CD4-positive, alpha-beta memory T cell (primary cell): ENCODE results near the gene FN3KRP. TPM values are rescaled to one million over a fixed set of nuclear protein-coding genes. Genes with fewer than 3 reads are reported as not detected.
"Not testable (repeated sequence)": the region's sequence is repeated elsewhere in the genome, so short reads cannot be mapped to it uniquely, and the experiment has no call there.

Source experiments
- CTCF ChIA-PET: fragments of 350-600 bp; sonication (Branson Sonifier 250); formaldehyde crosslinking; loops from one replicate; lab custom pipeline; 2021; ENCODE audit warnings: inconsistent platforms; ENCODE audit not compliant: partially characterized antibody; lab: Charles Lee
- POLR2A ChIA-PET: fragments of 350-600 bp; sonication (Branson Sonifier 250); formaldehyde crosslinking; loops from one replicate; lab custom pipeline; 2021; ENCODE audit not compliant: partially characterized antibody; lab: Charles Lee
- DNase-seq, 5 donors: peaks; one replicate each; pipeline versions ENCODE4 v3.0.0 to v3.0.0-alpha.2; 2020 to 2022; ENCODE audit warnings: mixed read lengths in 1 of 5
- H3K27ac ChIP-seq: one replicate; pipeline ENCODE4 v1.7.0; 2013; ENCODE audit warnings: low read depth, low read length
- H3K27me3 ChIP-seq: 2 replicates; pipeline ENCODE4 v1.7.0; 2013; ENCODE audit warnings: mild to moderate bottlenecking, low read length, moderate library complexity; ENCODE audit not compliant: insufficient read depth
- H3K36me3 ChIP-seq: 2 replicates; pipeline ENCODE4 v1.7.0; 2013; ENCODE audit warnings: mild to moderate bottlenecking, low read length, moderate library complexity; ENCODE audit not compliant: insufficient read depth
- H3K4me1 ChIP-seq: 2 replicates; pipeline ENCODE4 v1.7.0; 2013; ENCODE audit warnings: mild to moderate bottlenecking, low read length, moderate library complexity; ENCODE audit not compliant: insufficient read depth
- H3K4me3 ChIP-seq, 2 donors: one replicate each; pipeline ENCODE4 v1.7.0; 2013; ENCODE audit warnings: low read length in 2 of 2, mild to moderate bottlenecking in 1 of 2
- H3K9me3 ChIP-seq, 2 donors: one replicate each; pipeline ENCODE4 v1.7.0; 2013; ENCODE audit warnings: low read length in 2 of 2, control low read depth in 1 of 2; ENCODE audit not compliant: control insufficient read depth in 1 of 2
- H3K27ac Mint-ChIP-seq, 7 donors: one replicate each; pipeline ENCODE4 v1.8.0; 2020 to 2021; ENCODE audit warnings: mixed read lengths in 7 of 7, mild to moderate bottlenecking in 6 of 7, inconsistent platforms in 3 of 7, moderate library complexity in 3 of 7
- H3K27me3 Mint-ChIP-seq, 2 donors: one replicate each; pipeline ENCODE4 v1.8.0; 2020 to 2021; ENCODE audit warnings: mixed read lengths in 2 of 2
- H3K36me3 Mint-ChIP-seq, 2 donors: one replicate each; pipeline ENCODE4 v1.8.0; 2020 to 2021; ENCODE audit warnings: mixed read lengths in 2 of 2, inconsistent platforms in 1 of 2, mild to moderate bottlenecking in 1 of 2
- H3K4me1 Mint-ChIP-seq, 4 donors: one replicate each; pipeline ENCODE4 v1.8.0; 2020 to 2021; ENCODE audit warnings: mixed read lengths in 4 of 4, mild to moderate bottlenecking in 1 of 4
- H3K4me3 Mint-ChIP-seq, 8 donors: one replicate each; pipeline ENCODE4 v1.8.0; 2020 to 2021; ENCODE audit warnings: mixed read lengths in 8 of 8, mild to moderate bottlenecking in 7 of 8, moderate library complexity in 6 of 8, inconsistent platforms in 3 of 8
- H3K9me3 Mint-ChIP-seq, 8 donors: one replicate each; pipeline ENCODE4 v1.8.0; 2020 to 2021; ENCODE audit warnings: mixed read lengths in 8 of 8, mild to moderate bottlenecking in 5 of 8, inconsistent platforms in 3 of 8, moderate library complexity in 1 of 8
- intact Hi-C: fragments of 100-400 bp; cut with micrococcal nuclease; formaldehyde crosslinking; loops from one replicate; pipeline ENCODE4 v1.15.1; 2023
- polyA plus RNA-seq, 2 donors: library from polyadenylated mRNA; unstranded; fragments of 300-500 nt; fragmentation: Illumina TruSeq; gene quantifications; one replicate each; pipeline ENCODE4 v1.2.3, GENCODE V29; 2021
- total RNA-seq, 2 experiments: library from RNA; stranded (reverse); gene quantifications; one replicate each; pipeline ENCODE4 v1.2.3, GENCODE V29; 2021

FN3KRP gene
- total and polyA plus RNA-seq, 4 experiments from 2014 or later, result 24.6 to 65.2 (median 37.1) TPM

DNA sequence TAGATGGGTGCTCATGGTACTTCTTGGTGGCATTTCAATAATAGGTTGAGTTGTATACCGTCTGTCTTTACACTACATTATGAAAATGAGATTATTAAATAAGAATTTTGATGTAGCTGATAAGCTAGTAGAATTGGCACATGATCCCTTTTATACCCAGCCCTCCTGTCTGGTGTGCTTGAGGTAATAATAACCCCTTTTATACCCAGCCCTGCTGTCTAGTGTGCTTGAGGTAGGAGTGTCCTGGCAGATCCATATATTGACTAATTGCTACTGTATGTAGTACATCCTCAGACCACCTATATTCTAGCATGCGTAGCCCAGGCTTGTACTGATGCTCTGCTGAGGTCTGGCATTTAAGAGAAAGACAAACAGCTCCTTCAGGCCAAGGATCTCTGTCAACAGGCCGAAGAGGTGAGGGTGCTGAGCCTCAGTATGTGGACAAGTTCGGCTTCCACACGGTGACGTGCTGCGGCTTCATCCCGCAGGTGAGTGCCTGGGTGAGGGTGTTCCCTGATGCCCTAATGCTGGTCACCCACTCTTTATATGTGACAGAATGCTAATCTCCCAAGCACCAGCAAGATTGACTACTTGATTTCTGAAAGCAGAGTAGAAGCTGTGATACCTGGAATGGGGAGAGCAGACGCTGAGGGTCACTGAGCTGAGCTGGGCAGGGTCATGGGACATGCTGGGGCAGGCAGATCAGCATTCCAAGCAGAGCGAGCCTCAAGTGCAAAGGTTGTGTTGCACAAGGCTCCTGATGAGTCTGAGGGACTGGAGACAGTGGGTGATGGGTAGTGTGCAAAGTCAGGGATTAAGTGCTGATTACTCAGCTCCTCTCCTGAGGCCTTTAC is 24.6 kb downstream of the FN3KRP start:
- H3K27me3 ChIP-seq, result no peaks in the 10 kb centered on the region
- Mint-ChIP-seq H3K4me1 (peaks cover 0 to 2% (median 0%) of the 10 kb centered on the region in 4 donors), H3K9me3 (peaks cover 0 to 16% (median 13%) of the 10 kb centered on the region in 8 donors), H3K4me3 (no peak overlapping the region), H3K36me3 (peaks cover 12 to 28% of the 10 kb centered on the region in 2 donors), H3K27me3 (no peaks in the 10 kb centered on the region), H3K27ac (peak overlapping the region in 1 of 7 donors; percentile 47)
- no peaks in the 10 kb centered on the region for H3K4me1 ChIP-seq
- H3K4me3 ChIP-seq, result no peak overlapping the region
- CTCF ChIA-PET, result no interaction called here
- intact Hi-C loops, result no loop called here
- no peak overlapping the region for H3K27ac ChIP-seq
- no peaks in the 10 kb centered on the region for H3K36me3 ChIP-seq
- H3K9me3 ChIP-seq, result peaks cover 0 to 9% of the 10 kb centered on the region in 2 donors
- DNase-seq, result no peak
- POLR2A ChIA-PET, result no interaction called here

GRCh38 chr17:82743344-82744219 is 27.1 kb downstream of the FN3KRP start:
- Histone ChIP-seq H3K4me1 (no peaks in the 10 kb centered on the region), H3K27ac (no peak overlapping the region), H3K4me3 (no peak overlapping the region), H3K36me3 (no peaks in the 10 kb centered on the region), H3K27me3 (no peaks in the 10 kb centered on the region), H3K9me3 (peaks cover 0 to 10% of the 10 kb centered on the region in 2 donors)
- peaks cover 0 to 21% (median 16%) of the 10 kb centered on the region in 8 donors for H3K9me3 Mint-ChIP-seq
- no peak for DNase-seq
- POLR2A ChIA-PET, result no interaction called here
- no peaks in the 10 kb centered on the region for H3K27me3 Mint-ChIP-seq
- intact Hi-C loops, result no loop called here
- H3K4me1 Mint-ChIP-seq, result no peaks in the 10 kb centered on the region
- H3K4me3 Mint-ChIP-seq, result no peak overlapping the region
- CTCF ChIA-PET, result interaction anchor here (1.3 kb wide), 1 partner anchor 32 kb away, joined by 3 read pairs; no protein-coding TSS in a partner anchor
- no peak overlapping the region for H3K27ac Mint-ChIP-seq
- H3K36me3 Mint-ChIP-seq, result peaks cover 12 to 25% of the 10 kb centered on the region in 2 donors

DNA sequence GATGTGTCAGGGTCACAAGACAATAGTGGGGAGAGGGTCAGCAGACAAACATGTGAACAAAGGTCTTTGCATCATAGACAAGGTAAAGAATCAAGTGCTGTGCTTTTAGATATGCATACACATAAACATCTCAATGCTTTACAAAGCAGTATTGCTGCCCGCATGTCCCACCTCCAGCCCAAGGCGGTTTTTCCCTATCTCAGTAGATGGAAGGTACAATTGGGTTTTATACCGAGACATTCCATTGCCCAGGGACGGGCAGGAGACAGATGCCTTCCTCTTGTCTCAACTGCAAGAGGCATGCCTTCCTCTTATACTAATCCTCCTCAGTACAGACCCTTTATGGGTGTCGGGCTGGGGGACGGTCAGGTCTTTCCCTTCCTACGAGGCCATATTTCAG is 28.2 kb downstream of the FN3KRP start:
- H3K4me3 ChIP-seq, H3K4me1 ChIP-seq, H3K27me3 ChIP-seq, H3K36me3 ChIP-seq, H3K27me3 Mint-ChIP-seq, H3K4me1 Mint-ChIP-seq, DNase-seq, intact Hi-C loops, CTCF ChIA-PET, H3K27ac ChIP-seq, H3K4me3 Mint-ChIP-seq, H3K27ac Mint-ChIP-seq, POLR2A ChIA-PET: not testable (repeated sequence)
- peaks cover 0 to 21% (median 16%) of the 10 kb centered on the region in 8 donors for H3K9me3 Mint-ChIP-seq
- peaks cover 12 to 24% of the 10 kb centered on the region in 2 donors for H3K36me3 Mint-ChIP-seq
- H3K9me3 ChIP-seq, result peaks cover 0 to 10% of the 10 kb centered on the region in 2 donors

GRCh38 chr17:82745524-82745923 is 29.0 kb downstream of the FN3KRP start:
- no peaks in the 10 kb centered on the region for H3K27me3 ChIP-seq
- H3K36me3 Mint-ChIP-seq, result peaks cover 12 to 18% of the 10 kb centered on the region in 2 donors
- H3K27ac ChIP-seq, result no peak overlapping the region
- no peaks in the 10 kb centered on the region for H3K27me3 Mint-ChIP-seq
- H3K4me1 ChIP-seq, result no peaks in the 10 kb centered on the region
- H3K9me3 ChIP-seq, result peaks cover 0 to 10% of the 10 kb centered on the region in 2 donors
- H3K4me3 Mint-ChIP-seq, result no peak overlapping the region
- ChIA-PET CTCF (interaction anchor here (0.7 kb wide), 1 partner anchor 16 kb away, joined by 5 read pairs; no protein-coding TSS in a partner anchor), POLR2A (no interaction called here)
- intact Hi-C loops, result no loop called here
- DNase-seq, result no peak
- no peak overlapping the region for H3K4me3 ChIP-seq
- peaks cover 0 to 5% (median 0%) of the 10 kb centered on the region in 4 donors for H3K4me1 Mint-ChIP-seq
- H3K36me3 ChIP-seq, result no peaks in the 10 kb centered on the region
- H3K27ac Mint-ChIP-seq, result no peak overlapping the region
- peaks cover 0 to 19% (median 15%) of the 10 kb centered on the region in 8 donors for H3K9me3 Mint-ChIP-seq

DNA sequence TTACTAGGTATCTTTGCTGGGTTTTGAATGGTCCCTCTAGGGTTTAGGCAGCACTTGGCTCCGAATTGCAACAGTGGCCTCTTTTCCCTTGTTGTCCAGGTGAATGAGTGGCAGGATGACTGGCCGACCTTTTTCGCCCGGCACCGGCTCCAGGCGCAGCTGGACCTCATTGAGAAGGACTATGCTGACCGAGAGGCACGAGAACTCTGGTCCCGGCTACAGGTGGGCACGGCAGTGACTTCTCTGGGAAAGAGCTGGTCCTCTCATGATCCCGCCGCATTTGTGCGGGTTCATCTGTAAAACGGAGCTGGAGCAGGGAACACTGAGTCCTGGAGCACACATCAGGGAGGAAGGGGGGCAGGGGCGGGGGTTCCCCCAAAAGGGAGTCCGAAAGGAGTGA is 32.2 kb downstream of the FN3KRP start:
- intact Hi-C loops, result no loop called here
- peaks cover 0 to 8% (median 4%) of the 10 kb centered on the region in 8 donors for H3K9me3 Mint-ChIP-seq
- POLR2A ChIA-PET, result no interaction called here

DNA sequence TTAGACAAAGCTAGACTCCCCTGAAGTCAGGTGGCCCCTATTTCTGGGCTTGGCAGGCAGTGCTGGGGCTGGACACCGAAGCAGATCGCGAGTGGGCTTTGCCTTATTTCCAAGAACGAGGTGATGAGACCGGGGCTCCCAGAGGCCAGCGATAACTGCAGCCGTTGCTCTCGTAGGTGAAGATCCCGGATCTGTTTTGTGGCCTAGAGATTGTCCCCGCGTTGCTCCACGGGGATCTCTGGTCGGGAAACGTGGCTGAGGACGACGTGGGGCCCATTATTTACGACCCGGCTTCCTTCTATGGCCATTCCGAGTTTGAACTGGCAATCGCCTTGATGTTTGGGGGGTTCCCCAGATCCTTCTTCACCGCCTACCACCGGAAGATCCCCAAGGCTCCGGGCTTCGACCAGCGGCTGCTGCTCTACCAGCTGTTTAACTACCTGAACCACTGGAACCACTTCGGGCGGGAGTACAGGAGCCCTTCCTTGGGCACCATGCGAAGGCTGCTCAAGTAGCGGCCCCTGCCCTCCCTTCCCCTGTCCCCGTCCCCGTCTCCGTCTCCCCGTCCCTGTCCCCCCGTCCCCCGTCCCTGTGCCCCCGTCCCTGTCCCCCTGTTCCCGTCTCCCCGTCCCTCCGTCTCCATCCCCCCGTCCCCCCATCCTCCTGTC is 33.9 kb downstream of the FN3KRP start:
- Histone ChIP-seq H3K27me3 (no peaks in the 10 kb centered on the region), H3K27ac (no peak overlapping the region), H3K9me3 (peaks cover 0 to 3% of the 10 kb centered on the region in 2 donors), H3K4me3 (no peak overlapping the region), H3K4me1 (peaks cover 24% of the 10 kb centered on the region), H3K36me3 (no peaks in the 10 kb centered on the region)
- Mint-ChIP-seq H3K4me3 (peak overlapping the region; percentile 10 to 77 (median 69)), H3K27ac (peak overlapping the region in 6 of 7 donors; percentile 10 to 85 (median 67)), H3K4me1 (peaks cover 10 to 29% (median 18%) of the 10 kb centered on the region in 4 donors), H3K27me3 (no peaks in the 10 kb centered on the region), H3K36me3 (peaks cover 0 to 5% of the 10 kb centered on the region in 2 donors), H3K9me3 (peaks cover 0 to 8% (median 4%) of the 10 kb centered on the region in 8 donors)
- CTCF ChIA-PET, result no interaction called here
- POLR2A ChIA-PET, result interaction anchor here (1.1 kb wide), 1 partner anchor 15 kb away, joined by 3 read pairs; the partner anchor contains the start of gene FN3K
- peak in 1 of 5 donors; percentile 39 for DNase-seq
- intact Hi-C loops, result loop anchor here (5.0 kb wide), 1 partner anchor 298 kb away; the partner anchor contains the start of gene CYBC1

More for the DNA sequence above, 32.2 kb downstream of the FN3KRP start:
- Mint-ChIP-seq H3K4me1 (peaks cover 3 to 14% (median 9%) of the 10 kb centered on the region in 4 donors), H3K36me3 (peaks cover 0 to 3% of the 10 kb centered on the region in 2 donors), H3K27me3 (no peaks in the 10 kb centered on the region), H3K27ac (peak overlapping the region in 2 of 7 donors; percentile 31 to 79), H3K4me3 (no peak overlapping the region)
- peaks cover 14% of the 10 kb centered on the region for H3K4me1 ChIP-seq
- CTCF ChIA-PET, result no interaction called here
- peaks cover 0 to 3% of the 10 kb centered on the region in 2 donors for H3K9me3 ChIP-seq
- H3K27me3 ChIP-seq, result no peaks in the 10 kb centered on the region
- no peak overlapping the region for H3K4me3 ChIP-seq
- DNase-seq, result no peak
- no peak overlapping the region for H3K27ac ChIP-seq
- H3K36me3 ChIP-seq, result no peaks in the 10 kb centered on the region
